ELR (cell line): ENCODE data around the gene CYYR1.
"Not testable (repeated sequence)": the region's sequence is repeated elsewhere in the genome, so short reads cannot be mapped to it uniquely, and the experiment has no call there.

Source experiments
- DNase-seq: peaks from one replicate; pipeline ENCODE4 v3.0.0-alpha.2; 2015; ENCODE audit warnings: low read depth

Gene CYYR1

GRCh38 chr21:26489781-26490180, 83.3 kb downstream of the CYYR1 start:
- DNase-seq = no peak

DNA sequence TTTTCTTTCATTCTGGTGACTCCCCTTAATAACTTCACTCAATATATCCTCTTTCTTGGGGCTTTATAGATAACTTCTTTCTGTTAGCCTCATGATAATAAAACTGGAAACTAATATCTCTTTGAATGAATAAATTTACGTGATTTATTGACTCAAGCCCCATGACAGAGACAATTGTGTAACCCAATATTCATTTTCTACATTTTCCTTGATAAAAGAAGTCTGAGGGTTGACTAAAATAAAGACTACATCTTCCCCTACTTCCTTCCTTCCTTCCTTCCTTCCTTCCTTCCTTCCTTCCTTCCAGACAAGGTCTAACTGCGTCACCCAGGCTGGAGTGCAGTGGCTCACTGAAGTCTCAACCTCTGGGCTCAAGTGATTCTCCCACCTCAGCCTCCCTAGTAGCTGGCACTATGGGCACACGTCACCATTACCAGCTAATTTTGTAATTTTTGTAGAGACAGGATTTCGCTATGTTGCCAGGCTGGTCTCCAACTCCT, 85.1 kb downstream of the CYYR1 start:
- DNase-seq = no peak

DNA sequence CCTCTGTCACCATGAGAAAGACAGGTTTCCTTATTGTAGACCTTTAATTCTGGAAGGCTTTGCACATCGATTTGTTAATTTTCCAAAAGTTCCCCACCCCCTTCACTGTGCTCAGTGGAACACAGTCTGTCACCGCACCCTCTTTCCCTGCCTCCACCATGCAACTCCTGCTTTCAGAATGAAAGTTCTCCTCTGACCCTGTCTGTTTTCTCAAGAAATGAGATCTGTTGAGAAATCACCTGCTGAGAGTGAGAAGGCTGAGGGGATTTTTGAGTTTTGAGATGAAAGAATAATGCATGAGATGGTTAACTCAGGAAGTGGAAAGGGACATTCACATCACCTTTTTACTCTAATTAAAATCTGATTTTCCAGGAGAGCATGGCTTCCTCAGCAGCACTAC, 99.6 kb downstream of the CYYR1 start:
- DNase-seq = no peak

DNA sequence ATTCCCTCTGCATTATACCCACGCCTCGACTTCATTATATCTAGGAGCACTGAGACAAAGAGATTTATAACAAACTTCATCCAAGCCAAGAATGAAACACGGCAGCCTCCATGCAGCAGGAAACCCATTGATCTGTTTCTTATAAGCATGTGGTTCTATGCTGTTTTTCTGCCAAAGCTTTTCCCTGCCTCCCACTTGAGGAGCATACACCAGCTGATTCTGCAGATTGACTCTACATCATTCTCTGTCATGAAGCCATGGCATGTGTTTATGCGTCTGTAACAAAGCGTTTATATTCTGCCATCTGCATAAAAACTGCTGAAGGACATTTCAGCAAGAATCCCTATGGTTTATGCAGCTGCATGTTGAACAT, 102.0 kb downstream of the CYYR1 start:
- no peak for DNase-seq

GRCh38 chr21:26470351-26471098, 102.6 kb downstream of the CYYR1 start:
- DNase-seq = no peak

DNA sequence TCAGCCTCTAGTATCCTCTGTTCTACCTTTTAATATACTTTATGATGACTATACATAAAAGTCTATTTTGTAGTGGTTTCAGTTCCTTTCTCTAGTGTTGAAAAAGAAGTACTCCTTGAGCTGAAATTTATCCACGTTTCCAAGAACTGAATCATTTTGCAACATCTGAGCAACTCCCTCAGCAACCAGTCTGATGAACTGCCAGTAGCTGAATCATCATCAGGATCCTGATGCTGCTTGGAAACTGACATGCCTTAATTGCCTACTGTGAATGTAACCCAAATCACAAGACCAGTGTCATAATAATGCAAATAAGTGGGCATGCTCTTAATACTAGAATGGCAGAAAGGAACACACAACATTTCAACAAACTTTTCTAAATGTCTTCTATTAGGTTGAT, 103.3 kb downstream of the CYYR1 start:
- DNase-seq = peak; percentile 56

GRCh38 chr21:26465916-26466315, 107.2 kb downstream of the CYYR1 start:
- no peak for DNase-seq

DNA sequence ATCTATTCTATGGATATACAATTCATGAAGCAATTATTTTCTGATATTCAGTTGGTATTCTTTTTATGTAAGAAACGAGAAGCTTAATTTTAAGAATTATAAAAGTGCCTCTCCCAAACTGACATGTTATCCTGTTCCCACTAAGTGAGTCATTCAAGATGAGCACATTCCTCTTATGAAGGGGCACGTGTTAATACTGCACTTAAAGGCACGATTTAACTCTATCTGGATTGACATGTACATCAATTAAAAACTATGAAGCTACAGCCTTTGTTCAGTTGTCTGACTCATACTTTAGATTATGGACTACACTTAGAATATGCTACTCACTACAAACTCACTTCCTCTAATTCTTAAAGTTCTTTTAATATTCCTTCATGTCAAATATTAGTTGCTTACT, 111.6 kb downstream of the CYYR1 start:
- peak; percentile 3 for DNase-seq

DNA sequence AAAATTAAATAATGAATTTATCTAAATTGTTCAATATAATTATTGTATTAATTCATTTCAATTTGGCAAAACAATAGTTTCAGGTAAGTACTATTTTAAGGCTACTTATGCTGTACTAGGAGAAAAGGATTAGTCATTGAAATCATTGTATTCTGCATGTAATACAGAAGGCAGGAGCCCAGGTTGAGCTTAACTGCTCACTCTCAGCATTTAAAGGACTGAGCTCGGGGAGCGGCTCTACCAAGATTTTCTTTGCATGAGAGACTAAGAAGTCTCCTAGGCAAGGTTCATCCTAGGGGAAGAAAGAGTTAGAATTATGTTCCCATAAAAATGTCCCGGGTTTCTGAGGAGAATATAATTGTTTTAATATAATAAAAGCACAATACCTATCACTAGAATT, 112.5 kb downstream of the CYYR1 start:
- DNase-seq = no peak

DNA sequence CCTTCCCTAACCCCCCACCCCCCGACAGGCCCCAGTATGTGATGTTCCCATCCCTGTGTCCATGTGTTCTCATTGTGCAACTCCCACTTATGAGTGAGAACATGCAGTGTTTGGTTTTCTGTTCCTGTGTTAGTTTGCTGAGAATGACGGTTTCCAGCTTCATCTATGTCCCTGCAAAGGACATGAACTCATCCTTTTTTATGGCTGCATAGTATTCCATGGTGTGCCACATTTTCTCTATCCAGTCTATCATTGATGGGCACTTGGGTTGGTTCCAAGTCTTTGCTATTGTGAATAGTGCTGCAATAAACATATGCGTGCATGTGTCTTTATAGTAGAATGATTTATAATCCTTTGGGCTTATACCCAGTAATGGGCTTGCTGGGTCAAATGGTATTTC, 114.2 kb downstream of the CYYR1 start:
- DNase-seq = not testable (repeated sequence)

DNA sequence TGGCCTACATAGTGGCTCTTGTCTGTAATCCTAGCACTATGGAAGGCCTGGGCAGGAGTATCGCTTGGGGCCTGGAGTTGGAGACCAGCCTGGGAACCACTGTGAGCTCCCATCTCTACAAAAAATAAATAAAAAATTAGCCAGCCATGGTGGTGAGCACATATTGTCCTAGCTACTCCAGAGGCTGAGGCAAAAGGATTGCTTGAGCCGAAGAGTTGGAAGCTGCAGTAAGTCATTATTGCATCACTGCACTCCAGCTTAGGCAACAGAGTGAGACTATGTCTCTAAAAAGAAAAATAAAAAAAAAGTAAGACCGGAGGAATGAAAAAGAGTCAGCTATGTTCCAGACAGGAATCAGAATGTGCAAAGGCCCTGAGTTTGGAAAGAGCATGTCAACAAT, 115.3 kb downstream of the CYYR1 start:
- DNase-seq = no peak

- no peak for DNase-seq
Observed at GRCh38 chr21:26453267-26453666, 119.8 kb downstream of the CYYR1 start.

DNA sequence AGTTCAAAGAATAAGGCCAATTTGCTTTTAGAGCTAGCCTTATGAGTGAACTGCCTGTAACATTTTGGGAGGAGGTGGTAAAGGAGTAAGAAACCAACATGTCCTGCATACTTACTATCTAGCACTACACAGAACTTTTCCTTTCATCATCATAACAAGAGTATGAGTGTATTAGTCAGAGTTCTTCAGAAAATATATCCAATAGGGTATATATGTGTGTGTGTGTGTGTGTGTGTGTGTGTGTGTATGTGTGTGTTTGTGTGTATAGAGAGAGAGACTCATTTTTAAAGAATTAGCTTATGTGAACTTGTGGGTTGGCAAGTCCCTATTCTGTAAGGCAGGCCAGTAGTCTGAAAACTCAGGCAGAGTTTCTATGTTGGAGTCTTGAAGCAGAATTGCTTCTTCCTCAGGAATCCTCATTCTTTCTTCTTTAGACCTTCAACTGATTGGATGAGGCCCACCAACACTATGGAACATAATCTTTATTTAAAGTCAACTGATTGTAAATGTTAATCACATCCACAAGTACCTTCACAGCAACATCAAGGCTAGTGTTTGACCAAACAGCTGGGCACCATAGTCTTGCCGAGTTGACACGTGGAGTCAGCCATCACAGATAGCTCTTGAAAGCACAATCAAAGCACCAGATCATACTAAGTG, 121.9 kb downstream of the CYYR1 start:
- DNase-seq = no peak

GRCh38 chr21:26449161-26449560, 123.9 kb downstream of the CYYR1 start:
- DNase-seq = peak; percentile 39

DNA sequence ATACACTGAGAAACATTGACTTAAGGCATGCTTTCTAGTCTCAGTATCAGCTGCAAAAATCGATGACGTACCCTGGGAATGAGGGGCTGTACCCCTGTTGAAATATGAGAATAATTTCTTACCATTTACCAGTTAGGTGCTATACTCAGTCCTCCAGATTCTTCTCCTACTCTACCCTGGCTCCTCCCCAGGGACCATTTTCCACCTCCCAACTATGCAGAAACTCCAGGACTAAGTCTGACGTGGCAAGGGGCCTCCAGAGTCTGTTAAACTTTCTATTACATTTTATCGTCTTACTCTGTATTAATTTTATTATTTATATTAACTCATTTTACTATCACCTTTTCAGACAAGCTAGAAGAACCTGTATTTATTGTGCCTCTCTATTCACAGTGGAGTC, 124.3 kb downstream of the CYYR1 start:
- peak; percentile 19 for DNase-seq

DNA sequence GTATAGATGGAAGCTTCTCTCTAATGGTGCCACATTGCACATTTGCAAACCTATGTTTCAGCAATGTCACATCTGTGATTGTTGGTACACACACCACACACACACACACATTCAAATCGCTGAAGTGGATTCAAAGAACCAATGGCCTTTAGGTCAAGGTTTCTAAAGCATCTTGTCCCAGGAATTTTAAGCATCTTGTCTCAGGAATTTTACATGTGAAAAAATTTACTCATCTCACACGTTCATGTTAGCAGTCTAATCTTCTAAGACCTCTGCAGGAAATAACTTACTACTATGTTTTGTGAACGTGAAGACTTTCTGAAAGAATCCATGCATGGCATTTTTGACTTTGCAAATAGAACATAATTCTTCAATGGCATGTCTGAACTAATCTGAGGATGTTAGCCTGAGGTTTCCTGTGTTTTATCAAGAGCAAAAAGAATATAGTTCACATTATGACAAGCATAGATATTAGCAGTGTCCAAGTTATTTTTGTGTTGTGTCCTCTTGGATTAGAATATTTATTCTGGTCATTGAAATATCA, 125.1 kb downstream of the CYYR1 start:
- DNase-seq = no peak

DNA sequence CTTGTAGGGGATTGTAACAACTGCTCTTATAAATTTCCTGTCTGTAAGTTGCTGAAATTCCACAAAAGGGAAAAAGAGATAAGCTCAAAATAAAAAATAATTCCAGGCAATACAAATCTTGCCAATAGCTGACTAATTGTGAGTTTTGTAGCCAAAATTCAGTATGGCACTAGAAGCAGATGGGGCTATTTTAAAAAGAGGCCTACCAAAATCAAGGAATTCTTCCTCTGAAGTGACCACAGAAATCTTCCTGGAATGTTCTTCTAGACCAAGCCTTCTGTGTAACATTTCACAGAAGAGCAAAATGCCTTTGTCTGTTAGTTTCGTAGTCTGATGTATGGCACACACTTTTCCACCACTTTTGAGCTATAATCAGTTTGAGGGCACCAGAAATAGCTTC, 127.6 kb downstream of the CYYR1 start:
- no peak for DNase-seq

GRCh38 chr21:26444646-26445045, 128.4 kb downstream of the CYYR1 start:
- DNase-seq = no peak

- DNase-seq = no peak
Observed at GRCh38 chr21:26443867-26444266, 129.2 kb downstream of the CYYR1 start.

GRCh38 chr21:26443291-26443690, 129.8 kb downstream of the CYYR1 start:
- no peak for DNase-seq

DNA sequence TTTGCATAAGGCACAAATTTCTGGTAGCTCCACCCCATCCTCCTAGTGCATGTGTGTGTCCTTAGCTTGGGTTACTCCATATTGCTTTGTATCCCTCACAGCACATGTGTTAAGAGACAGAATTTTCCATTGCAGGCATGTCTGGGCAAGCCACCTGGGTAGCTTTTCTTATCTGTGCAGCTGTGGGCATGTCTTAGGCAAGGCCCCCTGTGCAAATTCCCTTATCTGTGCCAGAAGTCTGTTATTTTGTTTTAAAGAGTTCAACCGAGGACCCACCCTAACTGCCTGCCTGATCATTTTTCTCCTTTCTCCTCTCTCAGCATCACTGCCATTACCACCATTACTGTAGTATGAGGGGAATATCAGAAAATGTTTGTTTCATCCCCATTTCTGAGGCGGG, 131.9 kb downstream of the CYYR1 start:
- DNase-seq = no peak

GRCh38 chr21:26438976-26439375, 134.1 kb downstream of the CYYR1 start:
- DNase-seq = no peak

DNA sequence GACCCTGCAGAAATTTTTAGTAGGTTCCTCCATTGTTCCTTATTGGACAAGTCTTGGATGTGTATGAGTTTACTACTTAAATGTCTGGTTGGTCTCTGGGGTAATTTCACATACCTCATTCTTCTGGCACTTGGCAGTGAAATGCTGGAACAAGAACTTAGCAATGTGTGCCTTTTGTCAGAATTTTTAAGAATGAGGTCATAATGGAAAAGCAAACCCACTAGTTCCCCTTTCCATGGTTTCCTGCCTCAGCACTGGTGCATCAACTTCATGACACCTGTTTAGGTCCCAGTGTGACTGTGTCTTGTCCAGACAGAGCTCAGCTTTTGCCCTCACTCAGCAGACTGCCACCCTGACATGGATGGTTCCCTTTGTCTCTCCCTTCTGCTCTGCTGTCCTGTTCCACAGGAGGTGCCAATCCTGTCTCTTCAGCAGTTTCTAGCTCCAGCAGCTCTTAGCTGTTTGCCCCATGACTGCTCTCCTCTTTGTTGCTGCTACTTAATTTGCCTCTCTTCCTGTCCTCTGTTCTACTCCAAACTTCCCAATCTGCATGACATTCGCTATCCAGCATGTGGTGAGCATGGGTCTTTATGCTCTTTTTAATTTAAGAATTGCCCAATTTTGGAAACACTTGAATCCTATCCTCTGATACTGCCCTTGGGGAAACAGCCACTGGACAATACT, 135.6 kb downstream of the CYYR1 start:
- no peak for DNase-seq
